CD14-positive monocyte (primary cell): Measurements from ENCODE around the gene DYNC1LI1. TPM values are rescaled to one million over a fixed set of nuclear protein-coding genes. Genes with fewer than 3 reads are reported as not detected.
A peak's percentile ranks its signal among the peaks of the same experiment; 100 is the strongest.

ENCODE experiments used
- DNase-seq, 3 donors: peaks; one replicate each; pipeline ENCODE4 v3.0.0-alpha.2; 2011 to 2022
- H2AFZ ChIP-seq: 2 replicates; pipeline ENCODE4 v1.6.0; 2012; ENCODE audit warnings: mild to moderate bottlenecking, low read depth, low read length, inconsistent platforms; ENCODE audit not compliant: insufficient read depth, poor library complexity, severe bottlenecking
- H3K27ac ChIP-seq, 2 donors: 1 replicate in 1 of 2; 2 replicates in 1 of 2; pipeline ENCODE4 v1.5.1; 2012 to 2013; ENCODE audit warnings: low read length in 2 of 2, control low read depth in 1 of 2, inconsistent platforms in 1 of 2, low read depth in 1 of 2, mild to moderate bottlenecking in 1 of 2
- H3K27me3 ChIP-seq, 2 donors: one replicate each; pipeline versions ENCODE4 v1.6.0 to v1.6.1; 2011 to 2013; ENCODE audit warnings: low read length in 2 of 2; ENCODE audit not compliant: control insufficient read depth in 2 of 2, insufficient read depth in 2 of 2
- H3K36me3 ChIP-seq, 2 donors: replicated peaks in 1 of 2; 1 replicate in 1 of 2; 2 replicates in 1 of 2; pipeline versions ENCODE4 v1.5.1 to v1.6.1; 2012 to 2013; ENCODE audit warnings: low read length in 2 of 2, control low read depth in 1 of 2, inconsistent platforms in 1 of 2, mild to moderate bottlenecking in 1 of 2; ENCODE audit not compliant: insufficient read depth in 2 of 2, control insufficient read depth in 1 of 2
- H3K4me1 ChIP-seq, 2 donors: 1 replicate in 1 of 2; 2 replicates in 1 of 2; pipeline versions ENCODE4 v1.5.1 to v1.6.1; 2012 to 2013; ENCODE audit warnings: low read length in 2 of 2, control low read depth in 1 of 2, inconsistent platforms in 1 of 2, mild to moderate bottlenecking in 1 of 2, moderate library complexity in 1 of 2; ENCODE audit not compliant: insufficient read depth in 2 of 2, control insufficient read depth in 1 of 2
- H3K4me2 ChIP-seq: replicated peaks from 2 replicates; pipeline ENCODE3; 2012; ENCODE audit warnings: low read length, moderate library complexity, mild to moderate bottlenecking; ENCODE audit not compliant: poor library complexity, severe bottlenecking; ENCODE audit errors: extremely low read depth
- H3K4me3 ChIP-seq, 3 experiments: fragments of 200-600 bp in 1 of 3; sonication (generic) in 1 of 3; replicated peaks in 1 of 3; 1 replicate in 2 of 3; 2 replicates in 1 of 3; pipeline ENCODE4 v1.5.1; 2011 to 2013; ENCODE audit warnings: low read length in 3 of 3, mild to moderate bottlenecking in 3 of 3, control low read depth in 2 of 3, low read depth in 2 of 3, inconsistent platforms in 1 of 3, moderate library complexity in 1 of 3
- H3K79me2 ChIP-seq: 2 replicates; pipeline ENCODE4 v1.6.0; 2012; ENCODE audit warnings: mild to moderate bottlenecking, control low read depth, inconsistent platforms, low read length, moderate library complexity; ENCODE audit not compliant: insufficient read depth
- H3K9ac ChIP-seq: 2 replicates; pipeline ENCODE4 v1.6.0; 2017; ENCODE audit warnings: low read length, mild to moderate bottlenecking; ENCODE audit not compliant: insufficient read depth, poor library complexity, severe bottlenecking
- H3K9me3 ChIP-seq, 2 donors: replicated peaks in 1 of 2; 1 replicate in 1 of 2; 2 replicates in 1 of 2; pipeline versions ENCODE4 v1.5.1 to v1.6.1; 2012 to 2013; ENCODE audit warnings: low read length in 2 of 2, control low read depth in 1 of 2; ENCODE audit not compliant: control insufficient read depth in 1 of 2, insufficient read depth in 1 of 2
- H4K20me1 ChIP-seq: 2 replicates; pipeline ENCODE4 v1.6.0; 2012; ENCODE audit warnings: mild to moderate bottlenecking, low read length, control low read depth, moderate library complexity; ENCODE audit not compliant: insufficient read depth
- H3K27ac Mint-ChIP-seq, 7 donors: one replicate each; pipeline ENCODE4 v1.8.0; 2020; ENCODE audit warnings: mild to moderate bottlenecking in 7 of 7, mixed read lengths in 7 of 7, moderate library complexity in 6 of 7, inconsistent platforms in 2 of 7
- H3K27me3 Mint-ChIP-seq, 3 donors: one replicate each; pipeline ENCODE4 v1.8.0; 2021 to 2022; ENCODE audit warnings: low read depth in 3 of 3, mild to moderate bottlenecking in 3 of 3, mixed read lengths in 3 of 3, moderate library complexity in 3 of 3, inconsistent platforms in 1 of 3
- H3K36me3 Mint-ChIP-seq, 2 donors: one replicate each; pipeline ENCODE4 v1.8.0; 2020; ENCODE audit warnings: mixed read lengths in 2 of 2, inconsistent platforms in 1 of 2, mild to moderate bottlenecking in 1 of 2
- H3K4me1 Mint-ChIP-seq: one replicate; pipeline ENCODE4 v1.8.0; 2020; ENCODE audit warnings: mild to moderate bottlenecking, mixed read lengths
- H3K4me3 Mint-ChIP-seq, 2 donors: one replicate each; pipeline ENCODE4 v1.8.0; 2020; ENCODE audit warnings: mild to moderate bottlenecking in 2 of 2, mixed read lengths in 2 of 2, moderate library complexity in 1 of 2
- H3K9me3 Mint-ChIP-seq, 7 donors: one replicate each; pipeline ENCODE4 v1.8.0; 2020 to 2022; ENCODE audit warnings: mixed read lengths in 7 of 7, mild to moderate bottlenecking in 6 of 7, moderate library complexity in 6 of 7, inconsistent platforms in 2 of 7
- CTCF ChIP-seq: fragments of 200-600 bp; IDR thresholded peaks from one replicate; pipeline ENCODE4 v1.8.0; 2022; ENCODE audit warnings: antibody characterized with exemption, mild to moderate bottlenecking
- WGBS: methylation state at CpG from one replicate; pipeline ENCODE4 v1.1.5; 2013; ENCODE audit warnings: missing lambda C conversion rate; ENCODE audit not compliant: insufficient coverage; 5-methylcytosine and 5-hydroxymethylcytosine counted together
- intact Hi-C, 2 donors: fragments of 100-400 bp; cut with micrococcal nuclease; formaldehyde crosslinking; loops; one replicate each; pipeline versions ENCODE4 v1.15.0 to v1.15.1; 2023
- polyA plus RNA-seq, 3 donors: library from polyadenylated mRNA; depleted of rRNA in 1 of 3; unstranded in 2 of 3; stranded (reverse) in 1 of 3; fragments of 300-500 nt in 2 of 3; fragments of >200 nt in 1 of 3; fragmentation: Illumina TruSeq in 2 of 3; gene quantifications; 1 replicate in 2 of 3; 2 replicates in 1 of 3; pipeline ENCODE4 v1.2.3, GENCODE V29; 2012 to 2021
- small RNA-seq: library from RNA; depleted of rRNA; stranded (forward); fragments of <200 nt; gene quantifications from one replicate; pipeline ENCODE3, GENCODE V24; 2012; ENCODE audit warnings: low read depth; ENCODE audit not compliant: insufficient read length

Gene DYNC1LI1
- polyA plus RNA-seq, 3 donors = 23.5 to 50.1 (median 46.8) TPM

GRCh38 chr3:32480604-32481003 lies 90.1 kb downstream of the DYNC1LI1 start:
- H3K9me3 Mint-ChIP-seq = peaks cover 0 to 2% (median 0%) of the 10 kb centered on the region in 7 donors
- no peak for DNase-seq
- H3K36me3 Mint-ChIP-seq = peaks cover 57 to 74% of the 10 kb centered on the region in 2 donors
- no peak overlapping the region for H2AFZ ChIP-seq
- H4K20me1 ChIP-seq = no peaks in the 10 kb centered on the region
- peaks cover 25 to 49% of the 10 kb centered on the region in 2 donors for H3K4me1 ChIP-seq
- H3K27me3 Mint-ChIP-seq = no peaks in the 10 kb centered on the region
- H3K9ac ChIP-seq = no peak overlapping the region
- H3K36me3 ChIP-seq = peaks cover 27 to 58% of the 10 kb centered on the region in 2 donors
- peak overlapping the region in 5 of 7 donors; percentile 22 to 59 (median 43) for H3K27ac Mint-ChIP-seq
- H3K4me1 Mint-ChIP-seq = peaks cover 52% of the 10 kb centered on the region
- no peak overlapping the region for H3K4me3 Mint-ChIP-seq
- no peaks in the 10 kb centered on the region for H3K9me3 ChIP-seq
- H3K4me2 ChIP-seq = no peak overlapping the region
- no CpG with 5 or more reads among the region's 1 CpG for WGBS
- no peak for TF ChIP-seq CTCF
- peaks cover 74% of the 10 kb centered on the region for H3K79me2 ChIP-seq
- H3K27me3 ChIP-seq = no peaks in the 10 kb centered on the region
- peak overlapping the region in 1 of 2 donors; percentile 68 for H3K27ac ChIP-seq
- intact Hi-C loops = no loop called here
- H3K4me3 ChIP-seq = no peak overlapping the region

Small RNAs within 50 kb of the gene (small RNA-seq; reads per million reads assigned to genes)
- 0.94 reads per million for gene MIR548AY

Other genes starting within 250 kb of the DYNC1LI1 start
- gene CMTM7, start 179.0 kb downstream of the DYNC1LI1 start, polyA plus RNA-seq = 100 to 1,000 TPM; 100 to 148 (median 146) TPM
- gene CMTM6, start 68.0 kb downstream of the DYNC1LI1 start, polyA plus RNA-seq = 100 to 1,000 TPM in 2 of 3 donors, 10 to 100 TPM in 1; 40.0 to 210 (median 190) TPM
- gene CNOT10, start 114.3 kb upstream of the DYNC1LI1 start, polyA plus RNA-seq = 10 to 100 TPM; 17.9 to 21.5 (median 19.6) TPM
- under 1 TPM; 0.02 to 0.33 (median 0.06) TPM for gene TRIM71, start 247.1 kb upstream of the DYNC1LI1 start, polyA plus RNA-seq